ENCODE results near the gene PLEKHG3.

PLEKHG3 gene

GRCh38 chr14:64746298-64747250 is 42.4 kb downstream of the PLEKHG3 start:
- no peak for DNase-seq (ENCODE audit: low read depth in 2 of 2)

GRCh38 chr14:64747327-64747726 is 43.1 kb downstream of the PLEKHG3 start:
- no peak for DNase-seq (ENCODE audit: low read depth in 2 of 2)

GRCh38 chr14:64748521-64748920 is 44.3 kb downstream of the PLEKHG3 start:
- DNase-seq (ENCODE audit: low read depth in 2 of 2) = no peak

- DNase-seq (ENCODE audit: low read depth in 2 of 2) = no peak
Measured at GRCh38 chr14:64748995-64749714, 44.9 kb downstream of the PLEKHG3 start.

GRCh38 chr14:64752909-64753308 is 48.7 kb downstream of the PLEKHG3 start:
- DNase-seq (ENCODE audit: low read depth in 2 of 2) = no peak

GRCh38 chr14:64753374-64753773 is 49.1 kb downstream of the PLEKHG3 start:
- no peak for DNase-seq (ENCODE audit: low read depth in 2 of 2)

GRCh38 chr14:64753999-64754398 is 49.8 kb downstream of the PLEKHG3 start:
- DNase-seq (ENCODE audit: low read depth in 2 of 2) = no peak

GRCh38 chr14:64754685-64755084 is 50.5 kb downstream of the PLEKHG3 start:
- DNase-seq (ENCODE audit: low read depth in 2 of 2) = no peak

GRCh38 chr14:64755781-64756221 is 51.6 kb downstream of the PLEKHG3 start:
- DNase-seq (ENCODE audit: low read depth in 2 of 2) = peak in 1 of 2 donors; percentile 12

- DNase-seq (ENCODE audit: low read depth in 2 of 2) = no peak
Measured at GRCh38 chr14:64756712-64757111, 52.5 kb downstream of the PLEKHG3 start.

GRCh38 chr14:64757601-64758000 is 53.4 kb downstream of the PLEKHG3 start:
- no peak for DNase-seq (ENCODE audit: low read depth in 2 of 2)

GRCh38 chr14:64758025-64758521 is 53.8 kb downstream of the PLEKHG3 start:
- no peak for DNase-seq (ENCODE audit: low read depth in 2 of 2)

GRCh38 chr14:64758691-64759554 is 54.7 kb downstream of the PLEKHG3 start:
- DNase-seq (ENCODE audit: low read depth in 2 of 2) = no peak

GRCh38 chr14:64759555-64759938 is 55.3 kb downstream of the PLEKHG3 start:
- no peak for DNase-seq (ENCODE audit: low read depth in 2 of 2)

GRCh38 chr14:64760146-64760755 is 56.0 kb downstream of the PLEKHG3 start:
- DNase-seq (ENCODE audit: low read depth in 2 of 2) = peak in 1 of 2 donors; percentile 20

GRCh38 chr14:64760916-64761315 is 56.7 kb downstream of the PLEKHG3 start:
- no peak for DNase-seq (ENCODE audit: low read depth in 2 of 2)

GRCh38 chr14:64761441-64762043 is 57.3 kb downstream of the PLEKHG3 start:
- no peak for DNase-seq (ENCODE audit: low read depth in 2 of 2)

GRCh38 chr14:64762044-64763034 is 58.1 kb downstream of the PLEKHG3 start:
- DNase-seq (ENCODE audit: low read depth in 2 of 2) = peak in 1 of 2 donors; percentile 14

- DNase-seq (ENCODE audit: low read depth in 2 of 2) = no peak
Measured at GRCh38 chr14:64763085-64763782, 59.0 kb downstream of the PLEKHG3 start.

All from stimulated activated CD8-positive, alpha-beta memory T cell treated with anti-CD3 and anti-CD28 coated beads, Interleukin-15, amount 100 ng/mL, for 48 hours (primary cell).